ENCODE data around the gene PTPRD. TPM values are rescaled to one million over a fixed set of nuclear protein-coding genes. Genes with fewer than 3 reads are reported as not detected.

Gene PTPRD
- total and polyA plus RNA-seq, 9 donors, result 16.2 to 231 (median 85.8) TPM

- Histone ChIP-seq H3K27me3 (no peaks in the 10 kb centered on the region), H3K9me3 (no peaks in the 10 kb centered on the region), H3K27ac (no peak overlapping the region), H3K4me1 (ENCODE audit: insufficient read depth) (no peaks in the 10 kb centered on the region), H3K36me3 (no peaks in the 10 kb centered on the region), H3K4me3 (no peak overlapping the region)
- DNase-seq, result no peak
- intact Hi-C loops (cut with DNase I), result no loop called here
- TF ChIP-seq EP300 (IDR thresholded peaks at IDR 0.05) (no peak), CTCF (IDR thresholded peaks at IDR 0.05) (no peak), POLR2A (IDR thresholded peaks at IDR 0.05) (no peak)
Observed at GRCh38 chr9:10052916-10053315, 559.9 kb downstream of the PTPRD start.

GRCh38 chr9:10052181-10052580, 560.6 kb downstream of the PTPRD start:
- Histone ChIP-seq H3K27ac (no peak overlapping the region), H3K9me3 (no peaks in the 10 kb centered on the region), H3K4me3 (no peak overlapping the region), H3K36me3 (no peaks in the 10 kb centered on the region), H3K4me1 (ENCODE audit: insufficient read depth) (no peaks in the 10 kb centered on the region), H3K27me3 (no peaks in the 10 kb centered on the region)
- 61 to 83% (median 70%) methylated on average over 1 of the region's 1 CpG for WGBS, 3 donors
- no peak for DNase-seq
- TF ChIP-seq EP300 (IDR thresholded peaks at IDR 0.05), result no peak
- no peak for TF ChIP-seq CTCF (IDR thresholded peaks at IDR 0.05)
- no peak for TF ChIP-seq POLR2A (IDR thresholded peaks at IDR 0.05)
- intact Hi-C loops (cut with DNase I), result no loop called here

GRCh38 chr9:10050016-10050415, 562.8 kb downstream of the PTPRD start:
- Histone ChIP-seq H3K9me3 (no peaks in the 10 kb centered on the region), H3K36me3 (no peaks in the 10 kb centered on the region), H3K4me3 (no peak overlapping the region), H3K27ac (no peak overlapping the region), H3K4me1 (ENCODE audit: insufficient read depth) (no peaks in the 10 kb centered on the region), H3K27me3 (no peaks in the 10 kb centered on the region)
- intact Hi-C loops (cut with DNase I), result no loop called here
- TF ChIP-seq CTCF (IDR thresholded peaks at IDR 0.05) (no peak), POLR2A (IDR thresholded peaks at IDR 0.05) (no peak), EP300 (IDR thresholded peaks at IDR 0.05) (no peak)
- 88 to 91% (median 90%) methylated on average over 4 of the region's 4 CpGs for WGBS, 3 donors
- no peak for DNase-seq

- H3K27ac ChIP-seq, result no peak overlapping the region
- intact Hi-C loops (cut with DNase I), result no loop called here
- 73 to 84% (median 74%) methylated on average over 3 of the region's 3 CpGs for WGBS, 3 donors
- no peak overlapping the region for H3K4me3 ChIP-seq
- no peak for DNase-seq
- TF ChIP-seq CTCF (IDR thresholded peaks at IDR 0.05), result no peak
- no peak for TF ChIP-seq POLR2A (IDR thresholded peaks at IDR 0.05)
- TF ChIP-seq EP300 (IDR thresholded peaks at IDR 0.05), result no peak
- no peaks in the 10 kb centered on the region for H3K4me1 ChIP-seq (ENCODE audit: insufficient read depth)
- no peaks in the 10 kb centered on the region for H3K36me3 ChIP-seq
- no peaks in the 10 kb centered on the region for H3K27me3 ChIP-seq
- H3K9me3 ChIP-seq, result no peaks in the 10 kb centered on the region
Observed at GRCh38 chr9:10048994-10049393, 563.8 kb downstream of the PTPRD start.

- no peak overlapping the region for H3K4me3 ChIP-seq
- intact Hi-C loops (cut with DNase I), result no loop called here
- H3K9me3 ChIP-seq, result no peaks in the 10 kb centered on the region
- H3K27ac ChIP-seq, result no peak overlapping the region
- WGBS, 3 donors, result 14 to 24% (median 15%) methylated on average over 2 of the region's 2 CpGs
- H3K4me1 ChIP-seq (ENCODE audit: insufficient read depth), result no peaks in the 10 kb centered on the region
- DNase-seq, result no peak
- no peak for TF ChIP-seq POLR2A (IDR thresholded peaks at IDR 0.05)
- TF ChIP-seq EP300 (IDR thresholded peaks at IDR 0.05), result no peak
- TF ChIP-seq CTCF (IDR thresholded peaks at IDR 0.05), result no peak
- H3K27me3 ChIP-seq, result no peaks in the 10 kb centered on the region
- no peaks in the 10 kb centered on the region for H3K36me3 ChIP-seq
Observed at GRCh38 chr9:10045598-10045997, 567.2 kb downstream of the PTPRD start.

Data from ovary (tissue), 9 donors.